ENCODE measurements around the gene PARG.
"Not testable (repeated sequence)": the region's sequence is repeated elsewhere in the genome, so short reads cannot be mapped to it uniquely, and the experiment has no call there.

Gene PARG

DNA sequence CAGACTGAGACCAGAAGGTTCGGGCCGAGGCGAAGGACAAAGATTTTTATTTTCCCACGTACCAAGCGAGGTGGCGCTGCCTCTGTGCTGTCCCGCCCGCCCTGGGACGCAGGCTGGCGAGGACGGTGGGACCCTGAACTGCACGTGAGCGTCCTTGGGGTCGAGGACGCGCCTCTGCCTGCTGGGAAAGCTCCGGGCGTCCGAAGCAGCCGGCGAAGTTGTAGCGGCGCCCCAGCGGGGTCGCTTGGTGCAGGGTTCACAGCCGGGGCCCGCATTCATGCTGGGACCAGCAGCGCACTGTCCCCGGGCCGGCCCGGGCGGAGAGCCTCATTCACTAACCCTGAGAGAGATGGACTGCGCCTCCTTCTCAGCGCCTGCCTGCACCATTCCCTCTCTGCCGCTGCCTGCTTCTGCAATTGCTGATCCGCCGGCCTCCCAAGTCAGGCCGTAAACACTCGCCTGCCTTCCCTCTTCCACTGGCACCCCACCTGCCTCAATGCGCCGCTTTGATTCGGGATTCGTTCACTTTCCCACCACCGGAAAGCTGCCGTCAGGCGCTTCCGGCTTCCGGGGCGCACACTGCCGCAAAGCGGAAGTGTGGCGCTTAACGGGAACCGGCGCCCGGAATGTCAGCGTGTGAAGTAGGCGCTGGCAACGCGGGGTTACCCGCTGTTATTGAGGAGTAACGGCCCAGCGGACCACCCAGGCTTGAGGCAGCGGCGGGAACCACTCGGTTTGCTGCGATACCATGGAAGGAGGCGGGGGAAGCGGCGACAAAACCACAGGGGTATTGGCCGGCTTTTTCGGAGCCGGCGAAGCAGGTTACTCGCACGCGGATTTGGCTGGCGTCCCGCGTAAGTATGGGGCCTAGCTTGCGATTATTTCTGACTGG, at the start of gene PARG, which contains the start of gene TIMM23B:
Gene PARG (minus strand): TSS at position 581 of the 892 bp plus-strand sequence. CDS start 302 bp downstream, at position 279.
Gene TIMM23B (plus strand): TSS at position 607 of the 892 bp plus-strand sequence. CDS start 142 bp downstream, at position 749.
- DNase-seq (ENCODE audit: low read depth in 2 of 2) = peak; percentile 56 to 64

- DNase-seq (ENCODE audit: low read depth in 2 of 2) = not testable (repeated sequence)
Observed at GRCh38 chr10:49988376-49988775, 46.5 kb upstream of the PARG start, which contains the start of gene AGAP6. Gene AGAP6, plus strand, starts transcription at chr10:49988406. Its CDS starts 310 bp downstream, at chr10:49988716.

DNA sequence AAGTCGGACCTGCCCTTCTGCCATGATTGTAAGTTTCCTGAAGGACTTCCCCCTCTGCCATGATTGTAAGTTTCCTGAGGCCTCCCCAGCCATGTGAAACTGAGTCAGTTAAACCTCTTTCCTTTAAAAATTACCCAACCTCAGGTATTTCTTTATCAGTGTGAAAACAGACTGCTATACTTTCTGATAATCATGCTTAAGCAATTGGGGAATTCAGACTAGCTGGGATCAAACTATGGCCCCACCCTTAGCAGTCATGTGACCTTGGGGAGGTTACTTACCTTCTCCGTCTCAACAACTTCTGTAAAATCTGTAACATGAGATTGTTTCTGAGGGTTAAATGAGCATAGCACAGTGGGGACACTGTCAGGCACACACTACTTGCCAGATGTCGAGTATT, 45.4 kb upstream of the PARG start:
- DNase-seq (ENCODE audit: low read depth in 2 of 2) = not testable (repeated sequence)

DNA sequence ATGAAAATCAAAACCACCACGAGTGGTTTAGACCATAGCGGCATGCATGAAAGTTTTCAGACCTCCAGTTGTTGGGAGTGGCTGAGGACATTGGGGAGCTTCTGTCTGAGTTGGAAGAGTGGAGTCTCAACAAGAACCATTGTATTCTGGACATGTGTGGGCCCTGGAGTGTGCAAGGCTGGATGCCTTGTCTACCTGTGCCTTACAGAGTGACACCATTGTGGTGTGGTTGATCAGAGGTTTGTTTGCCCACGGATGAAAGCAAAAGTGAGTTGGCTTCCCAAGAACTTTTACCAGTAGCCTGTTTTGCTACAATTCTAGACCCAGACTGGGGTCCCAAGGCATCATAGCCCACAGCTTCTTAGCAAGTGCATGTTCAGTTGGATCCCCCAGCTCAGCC, 35.9 kb upstream of the PARG start:
- DNase-seq (ENCODE audit: low read depth in 2 of 2) = not testable (repeated sequence)

GRCh38 chr10:49972094-49972493, 30.3 kb upstream of the PARG start:
- DNase-seq (ENCODE audit: low read depth in 2 of 2) = not testable (repeated sequence)

- DNase-seq (ENCODE audit: low read depth in 2 of 2) = not testable (repeated sequence)
Observed at GRCh38 chr10:49971466-49971865, 29.6 kb upstream of the PARG start.

DNA sequence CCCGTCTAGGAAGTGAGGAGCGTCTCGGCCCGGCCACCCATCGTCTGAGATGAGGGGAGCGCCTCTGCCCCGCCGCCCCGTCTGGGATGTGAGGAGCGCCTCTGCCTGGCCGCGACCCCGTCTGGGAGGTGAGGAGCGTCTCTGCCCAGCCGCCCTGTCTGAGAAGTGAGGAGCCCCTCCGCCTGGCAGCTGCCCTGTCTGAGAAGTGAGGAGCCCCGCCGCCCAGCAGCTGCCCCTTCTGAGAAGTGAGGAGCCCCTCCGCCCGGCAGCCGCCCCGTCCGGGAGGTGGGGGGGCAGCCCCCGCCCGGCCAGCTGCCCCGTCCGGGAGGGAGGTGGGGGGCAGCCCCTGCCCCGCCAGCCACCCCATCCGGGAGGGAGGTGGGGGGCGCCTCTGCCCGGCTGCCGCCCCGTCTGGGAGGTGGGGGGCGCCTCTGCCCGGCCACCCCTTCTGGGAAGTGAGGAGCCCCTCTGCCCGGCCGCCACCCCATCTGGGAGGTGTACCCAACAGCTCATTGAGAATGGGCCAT, 28.6 kb upstream of the PARG start:
- DNase-seq (ENCODE audit: low read depth in 2 of 2) = not testable (repeated sequence)

DNA sequence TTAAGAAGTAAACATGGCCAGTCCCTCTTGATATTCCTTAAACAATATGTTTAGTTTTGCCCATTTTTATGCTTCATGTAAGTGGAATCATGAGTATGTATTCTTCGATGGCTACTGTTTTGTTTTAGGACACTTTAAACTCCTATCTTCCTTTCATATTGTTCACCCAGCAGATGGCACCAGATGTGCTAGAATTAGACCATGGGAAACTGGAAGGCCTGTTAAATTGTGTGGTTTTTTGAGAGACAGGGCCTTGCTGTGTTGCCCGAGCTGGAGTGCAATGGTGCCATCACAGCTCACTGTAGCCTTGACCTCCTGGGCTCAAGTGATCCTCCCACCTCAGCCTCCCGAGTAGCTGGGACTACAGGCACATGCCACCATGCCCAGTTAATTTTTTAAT, 11.3 kb upstream of the PARG start:
- DNase-seq (ENCODE audit: low read depth in 2 of 2) = not testable (repeated sequence)

DNA sequence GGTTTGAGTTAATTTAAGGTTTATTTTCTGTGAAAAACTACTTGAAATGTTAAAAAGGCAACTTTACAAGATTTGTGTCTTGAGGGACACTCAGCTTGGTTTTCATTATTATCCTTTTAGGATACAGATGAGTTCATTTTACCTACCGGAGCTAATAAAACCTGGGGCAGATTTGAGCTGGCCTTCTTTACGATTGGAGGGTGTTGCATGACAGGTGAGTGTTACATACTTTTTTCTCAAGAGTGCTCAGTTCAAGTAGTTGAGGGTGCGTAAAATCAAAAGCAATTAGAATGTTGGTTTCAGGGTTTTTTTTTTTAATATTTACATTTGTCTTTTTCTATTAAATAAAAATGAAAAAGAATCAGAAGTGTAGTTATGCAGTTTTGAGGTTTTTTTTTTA, 10.2 kb upstream of the PARG start:
- not testable (repeated sequence) for DNase-seq (ENCODE audit: low read depth in 2 of 2)

DNA sequence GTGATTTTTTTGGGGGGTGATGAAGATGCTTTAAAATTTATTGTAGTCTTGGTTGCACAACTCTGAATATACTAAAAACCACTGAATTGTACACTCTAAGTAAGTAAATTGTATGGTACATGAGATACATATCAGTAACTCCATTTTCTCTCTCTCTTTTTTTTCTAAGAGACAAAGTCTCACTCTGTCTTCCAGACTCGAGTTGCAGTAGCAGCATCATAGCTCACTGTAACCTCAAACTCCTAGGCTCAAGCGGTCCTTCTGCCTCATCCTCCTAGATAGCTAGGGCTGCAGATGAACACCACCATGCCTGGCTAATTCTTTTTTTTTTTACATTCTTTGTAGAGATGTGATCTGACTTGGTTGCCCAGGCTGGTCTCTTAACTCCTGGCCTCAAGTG, 6.9 kb upstream of the PARG start:
- DNase-seq (ENCODE audit: low read depth in 2 of 2) = not testable (repeated sequence)

DNA sequence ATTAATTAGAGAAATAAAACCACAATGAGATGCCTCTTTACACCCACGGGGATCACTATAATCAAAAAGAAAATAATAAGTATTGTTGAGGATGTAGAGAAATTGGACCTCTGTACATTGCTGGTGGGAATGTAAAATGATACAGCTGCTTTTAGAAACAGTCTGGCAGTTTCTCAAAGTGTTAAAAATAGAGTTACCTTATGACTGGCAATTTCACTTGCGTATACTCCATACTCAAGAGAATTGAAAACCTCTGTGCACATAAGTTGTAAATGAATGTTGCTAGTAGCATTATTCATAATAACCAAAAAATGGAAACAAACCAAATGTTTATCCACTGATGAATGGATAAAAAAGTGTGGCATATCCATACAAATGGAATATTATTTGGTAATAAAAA, 6.3 kb upstream of the PARG start:
- DNase-seq (ENCODE audit: low read depth in 2 of 2) = not testable (repeated sequence)

- not testable (repeated sequence) for DNase-seq (ENCODE audit: low read depth in 2 of 2)
Observed at GRCh38 chr10:49943607-49944006, 1.8 kb upstream of the PARG start.

GRCh38 chr10:49942339-49942705, 495 bp upstream of the PARG start:
- DNase-seq (ENCODE audit: low read depth in 2 of 2) = not testable (repeated sequence)

GRCh38 chr10:49931959-49932728, 9.7 kb downstream of the PARG start:
- DNase-seq (ENCODE audit: low read depth in 2 of 2) = not testable (repeated sequence)

- not testable (repeated sequence) for DNase-seq (ENCODE audit: low read depth in 2 of 2)
Observed at GRCh38 chr10:49931276-49931675, 10.6 kb downstream of the PARG start.

GRCh38 chr10:49923572-49923971, 18.3 kb downstream of the PARG start:
- not testable (repeated sequence) for DNase-seq (ENCODE audit: low read depth in 2 of 2)

DNA sequence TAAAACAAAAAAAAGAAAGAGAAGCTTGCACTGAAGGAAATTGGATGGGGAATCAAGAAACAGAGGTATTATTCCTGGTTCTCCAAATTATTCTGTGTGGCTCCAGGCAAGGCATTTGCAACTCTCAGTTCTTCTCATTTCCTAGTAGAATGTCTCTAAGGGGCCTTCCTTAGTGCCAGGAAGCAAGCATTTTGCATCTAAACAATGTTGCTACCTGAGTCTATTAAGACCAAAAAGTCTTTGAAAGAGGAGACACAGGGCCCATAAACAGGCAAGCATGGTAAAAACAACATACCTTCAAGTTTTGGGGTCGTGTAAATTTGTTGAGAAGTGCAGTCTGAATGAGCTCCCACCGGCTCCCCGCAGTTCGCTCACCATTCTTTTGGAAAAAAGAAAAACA, 19.8 kb downstream of the PARG start:
- DNase-seq (ENCODE audit: low read depth in 2 of 2) = not testable (repeated sequence)

- DNase-seq (ENCODE audit: low read depth in 2 of 2) = not testable (repeated sequence)
Observed at GRCh38 chr10:49917927-49918326, 23.9 kb downstream of the PARG start.

- not testable (repeated sequence) for DNase-seq (ENCODE audit: low read depth in 2 of 2)
Observed at GRCh38 chr10:49916451-49916850, 25.4 kb downstream of the PARG start.

DNA sequence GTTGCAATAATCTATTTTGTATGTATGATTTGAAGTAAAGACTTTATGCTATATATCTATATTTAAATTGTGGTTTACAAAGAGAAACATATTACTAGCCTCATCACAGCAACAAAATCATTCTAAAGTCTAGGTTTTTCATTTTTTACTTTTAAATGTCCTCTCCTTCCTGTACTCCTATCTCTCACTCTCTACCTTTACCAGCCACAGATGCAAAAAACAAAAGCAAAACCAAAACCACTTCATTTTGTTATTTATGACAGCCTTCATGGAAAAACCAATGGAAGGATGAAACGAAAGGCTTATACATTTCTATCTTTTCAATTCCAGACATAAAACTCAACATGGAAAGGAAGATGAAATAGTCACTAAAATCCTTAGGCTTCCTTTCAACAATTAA, 31.5 kb downstream of the PARG start:
- DNase-seq (ENCODE audit: low read depth in 2 of 2) = not testable (repeated sequence)

DNA sequence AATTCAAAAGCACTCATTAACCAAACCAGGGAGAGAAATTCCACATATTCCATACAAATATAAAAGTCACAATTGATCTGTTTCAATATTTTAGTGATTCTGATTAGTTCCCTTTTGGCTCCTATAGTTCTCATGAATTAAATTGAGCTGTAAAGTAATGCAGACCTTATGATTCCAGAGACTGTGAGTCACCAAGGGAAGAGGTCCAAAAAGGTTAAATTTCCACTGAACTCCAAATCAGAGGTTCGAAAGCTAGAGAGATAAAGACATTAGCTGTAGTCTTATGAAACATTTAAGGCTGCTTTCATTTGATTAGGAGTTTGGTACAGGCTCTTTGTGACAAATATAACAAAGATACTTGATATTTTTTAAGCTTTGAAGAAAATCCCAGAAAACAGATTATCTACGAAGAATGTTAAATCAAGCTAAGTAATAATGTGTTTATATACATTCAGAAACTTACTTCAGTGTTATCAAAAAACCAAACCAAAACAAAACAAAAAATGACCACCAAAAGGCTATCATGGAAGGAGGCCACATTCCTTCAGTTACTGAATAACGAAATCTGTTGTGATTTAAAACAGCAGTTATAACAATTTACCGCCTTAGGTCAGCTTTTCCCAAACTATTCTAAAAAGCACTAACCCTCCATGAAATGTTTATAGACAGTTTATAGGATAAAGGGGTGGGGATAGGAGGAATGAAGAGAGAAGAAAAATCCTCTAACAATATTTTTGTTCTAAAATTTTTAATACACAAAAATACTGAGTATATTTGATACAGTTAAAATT, 33.3 kb downstream of the PARG start:
- DNase-seq (ENCODE audit: low read depth in 2 of 2) = not testable (repeated sequence)

Measured in stimulated activated CD4-positive, alpha-beta T cell treated with anti-CD3 and anti-CD28 coated beads, Interleukin-15, amount 100 ng/mL, for 48 hours (primary cell).